Measurements from ENCODE around the gene GLG1.
"Not testable (repeated sequence)": the region's sequence is repeated elsewhere in the genome, so short reads cannot be mapped to it uniquely, and the experiment has no call there.

Gene GLG1

DNA sequence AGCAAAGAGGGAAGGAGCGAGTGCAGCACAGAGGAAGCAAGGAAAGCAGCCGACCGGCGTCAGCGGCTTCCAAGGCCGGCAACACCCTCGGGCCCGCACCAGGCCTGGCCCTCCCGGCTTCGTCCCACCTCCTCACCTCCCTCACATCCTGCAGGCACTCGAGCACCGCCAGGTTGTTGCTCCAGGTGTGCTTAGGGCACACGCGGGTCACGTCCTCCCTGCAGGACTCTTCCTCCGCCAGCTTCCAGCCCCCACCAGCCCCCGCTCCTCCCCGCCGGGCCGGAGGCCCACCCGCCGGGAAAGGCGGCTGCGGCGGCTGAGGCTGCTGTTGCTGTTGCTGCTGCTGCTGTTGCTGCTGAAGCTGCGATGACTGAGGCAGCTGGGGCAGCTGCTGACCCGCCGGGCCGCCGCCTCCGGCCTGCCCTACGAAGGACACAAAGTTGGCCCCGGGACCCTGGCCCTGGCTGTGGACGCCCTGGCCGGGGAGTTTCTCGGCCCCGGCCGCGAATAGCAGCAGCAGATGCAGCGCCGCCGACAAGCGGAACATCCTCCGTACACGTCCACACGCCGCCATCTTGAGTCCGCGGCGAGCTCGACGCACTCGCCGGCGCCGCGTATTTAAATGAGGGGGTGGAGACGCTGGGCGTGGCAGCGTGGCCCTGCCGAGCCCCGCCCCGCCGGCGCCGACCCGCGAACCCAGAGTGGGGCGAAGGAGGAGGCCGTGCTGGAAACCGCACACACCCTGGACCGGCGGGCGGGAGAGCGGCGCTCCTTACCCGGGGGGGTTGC is at the start of gene GLG1:
Gene GLG1, minus strand, starts transcription at position 594 of the 789 bp plus-strand sequence. Its CDS starts 20 bp downstream, at position 574.
- peak; percentile 93 for DNase-seq

DNA sequence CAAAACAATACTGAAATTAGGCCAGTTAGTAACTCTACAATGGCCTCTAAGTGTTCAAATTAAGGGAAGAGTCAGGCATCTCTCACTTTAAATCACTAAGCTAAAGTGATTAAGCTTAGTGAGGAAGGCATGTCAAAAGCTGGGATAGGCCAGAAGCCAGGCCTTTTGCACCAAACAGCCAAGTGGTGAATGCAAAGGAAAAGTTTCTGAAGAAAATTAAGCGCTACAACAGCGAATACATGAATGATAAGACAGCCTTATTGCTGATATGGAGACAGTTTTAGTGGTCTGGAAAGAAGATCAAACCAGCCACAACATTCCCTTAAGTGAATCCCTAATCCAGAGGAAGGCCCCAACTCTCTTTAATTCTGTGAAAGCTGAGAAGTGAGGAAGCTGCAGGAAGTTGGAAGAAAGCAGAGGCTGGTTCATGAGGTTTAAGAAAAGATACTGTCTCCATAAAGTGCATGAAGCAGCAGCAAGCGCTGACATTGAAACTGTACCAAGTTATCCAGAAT is 47.7 kb upstream of the GLG1 start:
- no peak for DNase-seq

DNA sequence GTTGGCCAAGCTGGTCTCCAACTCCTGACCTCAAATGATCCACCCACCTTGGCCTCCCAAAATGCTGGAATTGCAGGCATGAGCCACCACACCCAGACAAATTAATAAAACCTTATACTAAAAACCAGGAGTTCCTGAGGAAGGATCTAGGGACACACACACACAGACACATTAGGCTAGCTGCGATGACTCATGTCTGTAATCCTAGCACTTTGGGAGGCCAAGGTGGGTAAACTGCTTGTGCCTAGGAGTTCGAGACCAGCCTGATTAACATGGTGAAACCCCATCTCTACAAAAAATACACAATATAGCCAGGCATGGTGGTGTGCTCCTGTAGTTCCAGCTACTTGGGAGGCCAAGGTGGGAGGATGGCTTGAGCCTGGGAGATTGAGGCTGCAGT is 46.0 kb upstream of the GLG1 start:
- DNase-seq = not testable (repeated sequence)

DNA sequence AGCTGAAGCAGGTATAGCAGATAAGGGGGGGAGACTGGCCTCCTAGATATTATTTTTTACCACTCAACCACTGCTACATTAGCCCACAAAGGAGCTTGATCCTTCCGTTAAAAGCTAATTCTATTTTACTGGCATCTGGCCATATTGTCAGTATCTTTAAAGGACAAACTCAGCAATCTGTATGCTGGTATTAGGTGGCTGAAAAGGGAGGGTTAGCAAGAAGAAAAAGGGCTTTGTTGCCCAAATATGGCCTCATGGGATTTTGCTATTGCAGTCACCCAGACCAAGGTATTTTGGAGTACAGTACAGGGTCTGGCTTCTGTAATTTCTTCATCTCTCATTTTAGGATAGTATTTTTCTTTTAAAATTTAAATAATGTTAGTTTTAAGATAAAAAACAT is 45.3 kb upstream of the GLG1 start:
- no peak for DNase-seq

DNA sequence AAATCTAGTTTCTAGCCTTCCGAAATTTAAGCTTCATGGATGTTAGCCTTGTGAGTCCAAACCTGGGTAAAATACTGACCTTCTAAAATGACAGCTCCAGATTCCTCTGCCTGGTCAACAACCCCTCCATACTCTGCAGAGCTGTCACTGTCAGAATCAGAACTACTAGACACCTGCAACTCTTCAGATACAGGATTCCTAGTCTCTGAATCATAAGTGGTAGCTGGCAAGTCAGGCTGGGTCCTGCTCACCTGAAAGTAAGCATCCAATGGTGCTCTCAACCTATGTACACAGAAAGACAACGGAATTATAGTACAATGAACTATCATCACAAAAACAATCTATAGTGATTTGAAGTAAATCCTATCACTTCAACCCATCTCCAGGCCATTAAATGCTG is 44.9 kb upstream of the GLG1 start:
- DNase-seq = no peak

DNA sequence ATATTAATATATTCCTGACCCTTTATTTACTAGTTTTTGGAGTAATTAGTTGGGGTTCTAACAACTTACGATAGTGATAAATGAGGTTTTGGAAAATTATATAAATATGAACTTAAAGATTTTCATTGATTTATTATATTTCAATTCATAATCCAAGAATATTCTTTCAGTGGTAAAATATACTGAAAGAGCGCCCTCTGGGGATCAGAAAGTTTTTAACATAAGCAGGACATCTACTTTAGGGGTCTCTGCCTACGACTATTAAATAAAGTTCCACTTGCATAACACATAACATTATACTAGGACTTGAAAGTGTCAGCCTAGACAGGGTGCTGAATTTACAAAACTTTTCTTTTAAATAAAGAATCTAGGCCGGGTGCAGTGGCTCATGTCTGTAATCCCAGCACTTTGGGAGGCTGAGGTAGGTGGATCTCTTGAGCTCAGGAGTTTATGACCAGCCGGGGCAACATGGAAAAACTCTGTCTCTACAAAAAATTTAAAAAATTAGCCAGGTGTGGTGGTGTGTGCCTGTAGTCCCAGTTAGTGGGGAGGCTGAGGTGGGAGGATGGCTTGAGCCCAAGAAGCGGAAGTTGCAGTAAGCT is 44.2 kb upstream of the GLG1 start:
- DNase-seq = no peak

DNA sequence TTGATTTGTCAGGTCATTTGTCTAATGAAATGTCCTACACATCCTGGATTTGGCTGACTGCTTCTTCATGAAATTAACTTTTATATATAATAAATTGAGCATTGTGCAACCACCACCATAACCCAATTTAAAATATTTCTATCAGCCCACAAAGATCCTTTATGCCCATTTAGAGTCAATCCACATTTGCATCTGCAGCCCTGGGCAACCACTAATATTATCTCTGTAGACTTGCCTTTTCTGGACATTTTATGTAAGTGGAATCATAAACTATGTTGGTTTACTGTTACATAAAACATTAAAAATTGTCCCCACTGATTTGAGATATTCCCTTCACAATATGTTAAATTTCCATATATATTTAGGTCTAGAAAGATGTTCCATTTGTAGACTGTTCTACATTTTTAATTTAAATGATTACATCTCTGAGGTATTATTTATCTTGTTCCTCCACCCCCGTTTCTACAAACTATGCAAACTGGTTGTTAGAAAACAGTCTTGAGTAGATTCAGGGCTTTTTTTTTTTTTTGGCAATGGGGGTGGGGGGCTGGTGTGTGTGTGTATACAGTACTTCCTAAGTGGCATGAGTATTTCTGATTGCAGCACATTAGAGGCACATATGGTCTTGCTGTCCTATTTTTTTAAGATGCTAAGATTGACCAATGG is 43.1 kb upstream of the GLG1 start:
- DNase-seq = no peak

DNA sequence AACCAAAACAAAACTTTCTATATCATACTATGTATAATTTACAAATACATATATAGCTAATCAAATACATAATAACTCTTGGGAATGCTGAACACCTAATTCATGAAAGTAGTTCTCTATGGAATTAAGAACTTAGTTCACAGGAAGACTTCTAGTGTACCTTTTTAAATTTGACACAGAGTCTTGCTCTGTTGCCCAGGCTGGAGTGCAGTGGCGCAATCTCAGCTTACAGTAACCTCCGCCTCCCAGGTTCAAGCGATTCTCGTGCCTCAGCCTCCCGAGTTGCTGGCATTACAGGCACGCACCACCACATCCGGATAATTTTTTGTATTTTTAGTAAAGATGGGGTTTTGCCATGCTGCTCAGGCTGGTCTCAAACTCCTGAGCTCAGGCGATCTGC is 35.1 kb upstream of the GLG1 start:
- DNase-seq = no peak

DNA sequence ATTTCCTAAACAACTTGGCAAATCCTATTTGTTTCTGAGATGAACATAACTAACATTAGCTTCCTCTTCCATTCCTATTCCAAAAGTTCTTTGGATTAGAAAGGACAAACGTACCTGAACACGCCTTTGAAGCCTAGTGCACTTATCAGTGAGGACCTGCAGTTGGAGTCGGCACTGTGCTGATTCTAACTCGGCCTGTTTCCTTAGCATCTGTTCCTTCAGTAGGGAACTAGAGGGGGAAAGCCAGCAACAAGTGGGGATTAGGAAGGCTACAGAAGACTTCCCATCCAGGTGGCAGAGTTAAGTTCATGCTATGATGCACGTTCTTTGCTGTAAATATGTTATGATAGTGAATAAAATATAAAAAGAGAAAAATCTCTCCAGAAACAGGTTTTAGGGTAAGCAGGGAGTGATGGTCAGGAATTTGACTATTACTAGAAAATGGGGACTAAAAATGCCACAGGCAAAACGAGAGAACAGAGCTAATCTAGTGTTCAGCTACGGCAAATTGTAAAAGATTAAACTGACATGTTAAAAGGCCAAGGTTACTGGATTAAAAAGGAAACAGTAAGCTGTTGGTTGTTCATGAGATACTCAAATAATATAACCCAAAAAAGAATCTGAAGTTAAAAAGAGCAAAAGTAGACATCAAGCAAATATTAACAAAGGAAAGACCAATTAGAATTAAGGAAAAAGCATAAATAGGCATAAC is 31.0 kb upstream of the GLG1 start:
- DNase-seq = no peak

DNA sequence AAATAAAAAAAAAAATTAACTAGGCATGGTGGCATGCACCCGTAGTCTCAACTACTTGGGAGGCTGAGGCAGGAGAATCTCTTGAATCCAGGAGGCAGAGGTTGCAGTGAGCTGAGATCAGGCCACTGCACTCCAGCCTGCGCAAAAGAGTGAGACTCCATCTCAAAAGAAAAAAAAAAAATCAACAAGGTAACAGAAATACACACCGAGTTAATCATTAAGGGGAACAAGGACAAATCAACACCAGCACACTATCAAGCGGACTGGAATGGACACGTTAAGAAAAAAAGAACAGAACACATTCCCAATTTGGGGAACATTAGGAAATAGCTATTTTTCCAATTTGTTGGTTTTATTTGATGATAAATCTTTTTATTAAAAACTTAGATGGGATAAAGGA is 28.4 kb upstream of the GLG1 start:
- DNase-seq = no peak

DNA sequence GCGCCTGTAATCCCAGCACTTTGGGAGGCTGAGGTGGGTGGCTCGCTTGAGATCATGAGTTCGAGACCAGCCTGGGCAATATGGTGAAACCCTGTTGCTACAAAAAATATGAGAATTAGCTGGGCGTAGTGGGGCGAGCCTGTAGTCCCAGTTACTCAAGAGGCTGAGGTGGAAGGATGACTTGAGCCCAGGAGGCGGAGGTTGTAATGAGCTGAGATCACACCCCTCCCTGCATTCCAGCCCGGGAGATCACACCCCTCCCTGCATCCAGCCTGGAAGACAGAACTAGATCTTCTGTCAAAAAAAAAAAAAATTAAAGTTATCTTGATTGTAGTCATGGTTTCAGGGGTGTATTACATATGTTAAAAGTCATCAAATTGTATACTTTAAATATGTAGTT is 26.8 kb upstream of the GLG1 start:
- no peak for DNase-seq

DNA sequence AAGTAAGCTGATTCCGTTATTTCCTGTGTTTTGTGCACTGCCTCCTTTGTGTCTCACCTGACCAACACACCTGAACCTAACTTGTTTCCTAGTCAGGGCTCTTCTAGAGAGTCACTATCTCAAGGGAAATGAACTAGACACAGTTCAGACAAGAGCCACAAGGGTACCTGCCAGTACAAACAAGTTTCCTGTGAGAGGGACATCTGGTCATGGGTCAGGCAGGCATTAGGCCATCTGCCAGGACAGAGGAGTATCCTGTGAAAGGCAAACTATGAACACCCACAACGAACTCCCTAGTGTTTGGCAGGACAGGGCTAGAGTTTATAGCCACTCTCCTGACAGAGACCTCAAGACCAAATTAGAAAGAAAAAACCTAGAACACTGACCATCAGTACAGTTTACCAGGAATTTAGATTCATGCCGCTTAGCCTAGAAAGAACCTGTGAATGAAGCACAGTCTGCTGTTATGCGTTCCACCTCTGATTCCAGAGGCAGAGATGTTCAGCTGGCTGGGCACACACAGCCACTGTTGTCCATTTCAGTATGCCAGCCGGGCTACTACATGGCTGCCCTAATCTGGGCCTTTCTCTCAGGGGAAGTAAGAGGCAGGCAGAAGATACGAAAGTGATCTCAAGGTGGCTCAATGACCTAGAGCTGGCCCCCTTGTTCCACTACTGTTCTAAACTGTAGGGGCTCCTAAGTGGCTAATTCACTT is 20.7 kb upstream of the GLG1 start:
- no peak for DNase-seq

DNA sequence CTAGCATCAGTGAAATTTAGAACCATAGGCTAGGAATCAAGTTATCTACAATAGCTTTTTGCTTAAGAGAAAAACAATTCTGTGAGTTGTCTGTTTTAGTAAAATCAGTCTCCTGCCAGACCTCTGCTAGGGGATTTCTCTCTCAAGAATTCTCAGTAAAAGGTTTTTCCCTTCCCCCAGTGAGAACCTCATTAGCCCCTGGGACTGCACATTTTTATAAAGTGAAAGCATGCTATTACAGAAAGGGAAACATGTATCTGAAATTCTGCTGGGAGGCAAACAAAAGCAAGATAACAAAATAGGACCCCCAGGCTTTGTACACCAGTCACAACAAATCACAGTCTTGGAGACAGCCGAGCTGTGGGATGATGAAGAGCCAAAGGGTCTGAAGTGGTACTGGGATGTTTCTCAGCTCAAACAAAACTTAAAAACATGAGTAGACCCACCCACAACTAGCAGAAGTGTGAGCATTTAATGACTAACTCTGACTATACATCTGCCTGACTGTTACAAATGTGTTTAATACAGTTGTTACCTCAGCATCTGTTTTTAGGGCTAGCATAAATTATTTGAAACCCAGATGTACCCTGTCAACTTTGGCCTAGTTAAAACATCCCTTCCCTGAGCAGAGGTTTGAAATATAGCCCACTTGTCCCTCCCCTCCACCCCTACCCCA is 20.0 kb upstream of the GLG1 start:
- no peak for DNase-seq

DNA sequence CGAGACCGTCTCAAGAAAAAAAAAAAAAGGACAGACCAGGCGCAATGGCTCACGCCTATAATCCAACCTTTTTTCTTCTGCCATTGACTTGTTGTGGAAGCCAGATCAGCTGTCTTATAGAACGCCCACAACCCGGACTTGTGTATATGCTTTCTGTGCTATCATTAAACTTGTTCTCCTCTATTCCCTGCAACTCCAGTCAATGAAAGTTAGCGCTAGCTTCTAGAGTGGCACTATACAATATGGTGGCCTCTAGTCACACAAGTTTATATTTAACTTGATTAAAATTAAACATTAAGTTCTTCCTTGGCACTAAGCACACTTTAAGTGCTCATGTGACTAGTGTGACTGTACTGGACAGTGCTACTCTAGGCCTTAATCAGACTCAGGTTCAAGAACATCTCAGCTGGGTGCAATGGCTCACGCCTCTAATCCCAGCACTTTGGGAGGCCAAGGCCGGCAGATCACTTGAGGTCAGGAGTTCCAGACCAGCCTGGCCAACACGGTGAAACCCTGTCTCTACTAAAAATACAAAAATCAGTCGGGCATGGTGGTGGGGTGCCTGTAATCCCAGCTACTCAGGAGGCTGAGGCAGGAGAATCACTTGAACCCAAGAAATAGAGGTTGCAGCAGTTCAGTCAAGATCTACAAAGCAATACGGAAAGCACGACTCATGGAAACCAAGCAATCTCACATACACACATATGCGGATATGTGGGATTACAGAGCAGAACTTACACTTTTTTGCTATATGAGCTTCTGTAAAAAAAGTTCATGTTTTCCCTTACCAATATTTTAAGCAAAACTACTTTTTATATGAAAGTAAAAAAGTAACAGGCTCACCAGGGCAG is 18.8 kb upstream of the GLG1 start:
- DNase-seq = no peak

DNA sequence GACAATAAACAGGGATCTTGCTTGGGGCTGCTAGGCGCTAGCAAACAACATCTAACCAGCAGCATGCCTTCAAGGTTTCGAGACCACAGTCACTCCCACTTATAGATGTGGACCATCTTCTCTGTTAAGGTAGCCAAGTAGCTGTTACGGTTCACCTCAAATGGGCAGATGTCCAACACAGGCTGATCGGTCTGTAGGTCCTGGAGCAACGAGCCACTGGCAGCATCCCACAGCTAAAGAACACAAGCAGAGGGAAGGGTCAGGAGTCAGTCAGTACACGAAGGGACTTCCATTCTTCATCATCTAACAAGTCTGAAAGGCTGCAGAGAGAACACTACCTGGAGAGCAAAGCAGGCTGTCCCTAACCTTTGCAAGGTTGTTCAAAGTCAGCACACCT is 16.9 kb upstream of the GLG1 start:
- DNase-seq = no peak

DNA sequence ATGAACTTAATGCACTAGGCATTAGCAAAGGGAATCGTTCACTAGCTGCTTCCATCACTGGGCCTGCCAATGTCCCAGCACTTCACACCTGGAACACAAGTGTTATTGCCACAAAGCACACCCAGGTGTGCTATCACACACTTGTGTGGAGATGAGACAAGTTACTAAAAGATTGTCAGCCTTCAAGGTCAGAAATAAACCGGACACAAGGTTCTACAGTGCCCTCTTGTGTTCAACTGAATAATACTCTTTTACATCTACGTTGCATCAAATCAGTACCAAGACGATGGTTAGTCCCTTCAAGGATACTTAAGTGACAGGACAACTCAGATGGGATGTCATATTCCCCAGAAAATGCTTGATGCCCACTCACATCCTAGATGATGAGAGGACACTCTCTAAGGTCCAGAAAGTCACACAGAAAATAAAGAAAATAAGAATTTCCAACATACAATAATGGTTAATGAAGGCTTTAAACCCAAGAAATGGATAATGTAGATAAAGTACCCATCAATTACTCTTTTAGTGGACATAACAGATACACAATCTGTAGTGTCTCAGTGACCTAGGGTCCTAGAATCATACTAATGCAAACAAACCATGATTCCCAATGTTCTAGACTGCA is 16.4 kb upstream of the GLG1 start:
- no peak for DNase-seq

DNA sequence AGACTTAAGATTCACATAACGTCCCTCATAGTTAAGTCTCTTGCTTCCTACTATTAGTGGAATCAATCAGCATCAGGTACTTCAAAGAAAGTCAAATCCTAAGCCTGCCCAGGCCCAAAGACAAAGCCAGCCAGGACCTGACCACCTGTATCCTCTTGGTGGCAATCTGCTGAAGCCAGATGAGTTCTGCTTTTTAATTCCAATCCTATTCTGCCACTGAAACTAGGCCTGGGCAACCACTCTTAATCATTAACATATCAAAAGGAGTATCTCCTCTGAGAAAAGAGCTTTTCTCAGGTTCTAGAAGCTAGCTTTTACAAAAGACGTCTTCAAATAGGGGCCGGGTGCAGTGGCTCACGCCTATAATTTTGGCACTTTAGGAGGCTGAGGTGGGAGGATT is 15.1 kb upstream of the GLG1 start:
- no peak for DNase-seq

DNA sequence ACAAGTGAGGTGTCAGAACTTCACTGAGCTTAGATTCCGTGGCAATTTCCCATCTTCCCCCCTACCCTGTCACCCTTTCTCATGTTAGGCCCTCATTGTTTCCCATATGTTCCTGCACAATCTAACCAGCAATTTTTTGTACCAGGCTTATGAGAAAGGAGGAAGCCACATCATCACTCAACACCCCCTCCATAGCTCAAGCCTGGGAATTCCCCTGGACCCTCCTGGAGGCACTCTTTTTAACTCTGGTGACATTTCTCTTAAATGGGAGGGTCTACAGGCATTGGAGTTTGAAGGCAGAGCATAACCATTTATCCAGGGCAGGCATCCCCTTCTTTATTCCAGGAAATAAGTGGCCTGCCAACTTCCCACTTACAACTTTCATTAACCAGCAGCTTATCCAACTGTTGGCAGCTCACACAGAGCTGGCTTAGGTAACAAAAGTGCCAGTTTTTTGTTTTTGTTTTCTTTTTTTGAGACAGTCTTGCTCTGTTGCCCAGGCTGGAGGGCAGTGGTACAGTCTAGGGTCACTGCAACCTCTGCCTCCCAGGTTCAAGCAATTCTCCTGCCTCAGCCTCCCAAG is 10.4 kb upstream of the GLG1 start:
- no peak for DNase-seq

DNA sequence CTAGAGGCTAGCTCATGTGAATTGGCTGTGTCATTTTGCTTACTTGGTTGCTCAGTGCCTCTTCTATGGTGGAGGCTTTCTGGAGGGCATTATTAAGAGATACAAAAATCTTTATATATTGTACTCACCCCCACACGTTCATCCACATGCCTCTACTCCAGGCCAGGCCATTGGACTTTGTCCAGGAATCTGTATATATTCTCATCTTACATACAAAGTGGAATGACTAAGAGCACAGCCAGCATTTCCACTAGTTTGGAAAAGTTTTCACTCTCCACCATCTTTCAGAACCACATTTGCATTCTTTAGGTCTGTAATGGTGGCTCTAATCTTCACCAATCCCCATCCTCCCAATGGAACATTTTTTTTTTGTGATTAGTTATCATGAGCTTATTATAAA is 4.8 kb upstream of the GLG1 start:
- no peak for DNase-seq

DNA sequence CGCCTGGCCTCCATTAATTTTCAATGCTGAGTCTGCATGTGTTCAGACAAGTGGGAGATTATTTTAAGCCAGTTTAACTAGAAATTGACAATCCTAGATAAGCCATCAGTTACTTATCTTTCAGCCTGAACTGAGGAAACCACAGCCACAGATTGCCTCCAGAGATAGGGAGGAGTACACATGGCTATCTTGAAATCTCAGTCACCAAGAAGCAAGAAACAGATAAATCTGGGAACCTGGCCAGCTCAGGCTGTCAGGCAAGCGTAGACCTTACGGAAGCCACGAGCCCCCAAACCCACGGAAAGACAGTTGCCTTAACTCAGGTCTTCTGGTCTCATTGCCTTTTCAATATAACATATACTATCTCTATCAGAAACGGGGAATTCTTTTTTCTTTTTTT is 2.0 kb upstream of the GLG1 start:
- no peak for DNase-seq

All from NCI-H2171 (cell line).